OCI-M2 (cell line): Measurements from ENCODE around the gene MACO1.
"Not testable (repeated sequence)": the region's sequence is repeated elsewhere in the genome, so short reads cannot be mapped to it uniquely, and the experiment has no call there.

ENCODE experiments used
- DNase-seq: peaks from one replicate; lab custom pipeline; 2025; ENCODE audit not compliant: unreplicated experiment; lab: John Stamatoyannopoulos, UW

Gene MACO1

DNA sequence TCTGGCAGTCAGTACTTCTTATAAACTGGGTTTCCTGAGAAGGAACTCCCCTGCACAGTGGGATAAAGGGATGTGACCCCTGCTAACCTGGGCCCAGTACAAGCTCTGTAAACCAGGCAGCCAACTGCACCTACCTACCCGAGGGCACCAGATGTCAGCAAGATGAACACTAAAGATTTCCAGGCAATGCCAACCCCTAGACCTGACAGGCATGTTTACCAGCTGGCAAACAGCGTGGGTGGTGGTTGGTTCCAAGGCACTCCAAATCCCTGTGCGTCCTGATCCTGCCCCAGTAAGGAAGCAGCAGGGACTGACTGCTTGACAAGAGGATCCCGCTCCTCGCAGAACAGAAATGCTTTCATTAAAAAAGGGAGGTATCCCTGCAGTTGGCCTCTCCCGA is 7.5 kb upstream of the MACO1 start:
- DNase-seq: not testable (repeated sequence)

DNA sequence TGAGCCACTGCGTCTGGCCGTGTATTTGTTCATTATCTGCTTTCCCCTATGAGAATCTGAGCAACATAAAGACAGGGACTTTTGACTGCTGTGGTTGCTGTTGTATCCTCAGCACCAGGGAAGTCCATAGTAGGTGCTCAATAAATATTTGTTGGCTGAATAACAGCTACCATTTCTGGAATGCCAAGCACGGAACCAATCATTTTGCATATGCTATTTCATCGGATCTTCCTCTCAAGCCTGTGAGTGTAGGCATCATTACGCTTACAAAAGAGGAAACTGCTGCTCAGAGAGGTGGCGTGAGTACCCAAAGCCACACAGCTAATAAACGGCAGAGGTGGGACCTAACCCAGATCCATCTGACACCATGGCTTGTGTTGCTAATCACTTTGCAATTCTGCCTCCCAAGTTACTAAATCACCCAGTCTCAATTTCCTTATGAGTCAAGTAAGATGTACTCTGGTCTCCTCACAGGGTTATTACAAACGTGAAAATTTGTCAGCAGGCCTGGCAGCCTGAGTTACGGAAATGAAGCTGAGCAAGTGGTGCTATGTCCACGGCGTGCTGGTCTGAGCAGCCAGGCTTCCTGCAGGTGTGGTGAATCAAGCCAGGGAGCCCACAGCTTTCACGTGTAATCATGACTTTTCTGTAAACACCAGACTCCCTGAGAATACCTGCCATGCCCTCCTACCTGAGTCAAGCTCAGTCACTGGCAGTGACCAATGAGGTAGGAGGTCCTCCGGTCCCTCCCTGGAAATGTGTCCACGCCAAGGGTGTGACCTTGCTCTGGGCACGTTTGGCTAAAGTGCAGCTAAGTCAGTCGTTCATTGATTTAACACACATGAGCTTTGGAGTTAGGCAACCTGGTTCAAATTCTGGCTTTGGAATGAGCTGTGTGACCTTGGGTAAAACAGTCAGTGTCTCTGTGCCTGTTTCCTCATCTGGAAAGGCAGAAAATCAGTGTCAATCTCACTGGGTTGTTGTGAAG is 5.3 kb upstream of the MACO1 start:
- DNase-seq: no peak

DNA sequence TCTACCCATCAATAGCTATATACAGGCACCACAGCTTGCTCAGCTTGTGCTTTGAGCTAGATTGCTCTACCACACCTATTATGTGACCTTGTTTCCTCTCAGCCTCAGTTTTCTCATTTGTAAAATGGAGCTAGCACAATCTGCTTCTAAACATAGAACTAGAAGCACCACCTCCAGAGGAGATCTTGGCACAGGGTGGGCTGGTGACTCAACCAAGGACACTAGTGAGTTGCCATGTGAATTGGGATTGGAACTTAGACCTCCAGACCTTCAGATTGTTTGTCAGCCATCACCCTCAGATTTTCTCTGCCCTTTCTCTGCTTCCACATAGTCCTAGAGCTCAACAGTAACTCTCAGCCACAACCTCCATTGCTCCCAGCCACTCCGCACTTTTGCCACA is 3.0 kb upstream of the MACO1 start:
- no peak for DNase-seq

DNA sequence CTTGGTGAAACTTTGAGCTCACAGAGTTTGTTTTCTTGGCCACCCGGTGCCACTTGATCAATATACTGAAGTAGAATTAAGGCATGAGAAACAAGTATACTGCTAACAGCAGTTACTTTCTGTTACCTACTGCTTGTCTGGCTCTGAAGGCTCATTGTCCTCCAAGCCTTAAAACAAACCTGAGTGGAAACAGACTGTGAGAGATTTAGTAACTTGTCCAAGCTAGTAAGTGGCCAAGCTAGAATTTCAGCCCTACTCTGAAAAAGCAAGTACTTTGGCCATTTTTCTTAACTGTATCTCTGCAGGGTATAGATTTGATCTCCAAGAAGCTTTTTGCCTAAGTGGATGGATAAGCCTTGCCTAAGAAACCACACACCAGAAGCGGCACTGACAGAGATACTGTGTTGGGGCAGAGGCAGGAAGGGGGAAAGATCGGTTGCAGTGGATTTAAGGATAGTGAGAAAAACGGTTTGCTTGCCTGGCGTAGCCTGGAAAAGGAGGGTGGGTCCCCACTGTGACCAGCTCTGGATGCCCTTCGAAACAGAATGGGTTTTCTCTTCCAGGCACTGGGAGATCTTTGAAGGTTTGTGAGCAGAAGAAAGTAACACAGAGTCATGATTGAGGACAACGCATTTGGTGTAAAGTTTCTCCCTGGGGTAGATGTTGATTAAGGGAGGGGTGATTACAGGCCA is 2.1 kb upstream of the MACO1 start:
- DNase-seq: no peak

DNA sequence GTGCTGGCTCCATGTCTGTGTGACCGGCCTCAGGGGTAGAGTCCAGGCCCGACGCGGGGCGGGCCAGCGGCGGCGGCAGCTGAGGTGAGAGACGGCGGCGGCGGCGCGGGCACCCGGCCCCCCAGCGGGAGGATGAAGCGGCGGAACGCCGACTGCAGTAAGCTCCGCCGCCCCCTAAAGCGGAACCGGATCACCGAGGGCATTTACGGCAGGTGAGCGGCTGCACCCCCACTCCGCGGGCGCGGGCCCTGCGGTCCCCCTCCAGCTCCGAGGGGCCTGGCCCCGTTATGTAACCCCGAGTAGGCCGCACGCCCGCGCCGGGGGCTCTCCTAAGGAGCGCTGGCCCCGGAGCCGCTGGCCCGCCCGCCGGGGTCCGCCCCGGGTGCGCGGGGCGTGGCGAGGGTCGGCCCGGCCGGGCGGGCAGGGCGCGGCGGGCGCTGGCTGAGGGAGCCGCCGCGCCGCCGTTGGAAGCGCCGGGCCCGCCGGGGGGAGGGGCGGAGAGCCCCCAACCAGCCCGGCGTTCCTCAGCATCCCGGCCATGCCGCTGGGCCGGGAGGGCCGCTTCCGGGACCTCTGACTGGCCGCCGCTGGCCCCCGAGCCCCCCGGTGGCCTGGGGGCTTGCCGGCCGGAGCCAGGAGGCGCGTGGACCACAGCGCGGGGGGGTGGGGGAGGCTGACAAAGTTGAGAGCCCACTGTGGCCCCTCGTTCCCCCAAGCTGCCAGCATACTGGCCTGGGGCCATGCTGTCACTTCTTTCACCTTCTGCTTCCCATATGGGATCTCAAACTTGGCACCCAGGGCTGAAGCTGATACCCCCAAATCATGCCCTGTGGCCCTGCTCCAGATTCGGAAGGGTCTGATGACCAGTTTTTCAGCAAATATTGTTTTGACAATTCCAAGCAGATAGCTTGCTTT is 527 bp downstream of the MACO1 start:
- DNase-seq: no peak

DNA sequence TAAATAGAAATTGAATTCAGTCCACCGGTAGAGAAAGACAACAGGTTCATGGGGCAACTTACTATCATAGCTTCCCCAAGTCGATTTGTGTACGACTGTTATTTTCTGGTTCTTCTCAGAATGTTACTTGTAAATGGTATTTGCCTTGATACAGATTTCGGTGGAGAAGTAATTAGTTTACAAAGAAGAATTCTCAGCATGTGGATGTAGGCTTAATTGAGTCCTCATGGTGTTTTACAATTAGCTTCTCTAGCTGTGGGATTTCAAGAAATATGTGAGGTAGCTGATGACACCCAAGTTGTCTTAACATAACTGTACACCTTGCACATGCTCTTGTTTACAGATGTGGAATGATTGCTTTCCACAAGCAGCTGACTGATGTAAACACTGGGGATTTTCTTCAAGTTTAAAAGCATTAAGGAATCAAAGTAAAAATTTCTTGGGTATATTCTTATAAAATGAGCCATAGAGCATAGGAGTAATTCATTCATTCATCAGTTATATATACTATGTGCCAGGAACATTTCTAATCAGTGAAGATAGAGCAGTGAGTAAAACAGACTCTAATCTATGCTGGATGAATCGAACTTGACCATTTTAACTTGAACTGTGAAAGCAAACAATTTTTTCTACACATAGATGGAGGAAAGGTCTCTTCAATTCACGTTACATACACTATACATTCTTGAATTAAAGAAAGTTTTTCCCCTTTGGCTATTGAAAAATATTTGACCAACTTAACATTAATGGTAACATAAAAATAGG is 1.4 kb downstream of the MACO1 start:
- no peak for DNase-seq

DNA sequence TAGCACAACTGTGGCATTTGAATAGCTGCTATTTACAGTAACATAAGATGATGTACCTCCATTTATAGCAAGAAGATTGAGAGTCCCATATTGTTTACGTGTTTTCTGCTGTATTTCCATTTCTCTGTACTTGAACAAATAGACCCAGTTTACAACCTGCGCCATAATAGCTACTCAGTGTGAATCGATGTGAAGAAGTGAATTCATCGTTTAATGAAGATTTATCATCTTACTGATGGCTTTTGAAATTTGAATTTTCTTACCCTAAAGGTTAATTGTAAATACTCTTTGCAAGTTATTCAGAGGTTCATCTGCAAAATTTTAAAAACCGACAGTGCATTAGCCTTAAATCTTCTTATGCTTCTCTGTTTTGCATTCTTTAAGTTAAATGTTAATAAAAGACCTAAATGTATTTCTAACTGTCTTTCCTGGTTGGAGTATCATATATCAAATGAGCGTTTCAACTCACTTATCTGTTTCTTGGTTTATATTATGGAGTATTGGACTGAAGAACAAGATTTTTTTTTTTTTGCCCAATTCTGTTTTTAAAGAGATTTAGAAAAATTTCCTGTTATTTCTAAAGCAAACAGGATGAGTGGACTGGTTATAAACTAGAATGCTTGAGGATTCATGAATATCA is 2.2 kb downstream of the MACO1 start:
- no peak for DNase-seq

DNA sequence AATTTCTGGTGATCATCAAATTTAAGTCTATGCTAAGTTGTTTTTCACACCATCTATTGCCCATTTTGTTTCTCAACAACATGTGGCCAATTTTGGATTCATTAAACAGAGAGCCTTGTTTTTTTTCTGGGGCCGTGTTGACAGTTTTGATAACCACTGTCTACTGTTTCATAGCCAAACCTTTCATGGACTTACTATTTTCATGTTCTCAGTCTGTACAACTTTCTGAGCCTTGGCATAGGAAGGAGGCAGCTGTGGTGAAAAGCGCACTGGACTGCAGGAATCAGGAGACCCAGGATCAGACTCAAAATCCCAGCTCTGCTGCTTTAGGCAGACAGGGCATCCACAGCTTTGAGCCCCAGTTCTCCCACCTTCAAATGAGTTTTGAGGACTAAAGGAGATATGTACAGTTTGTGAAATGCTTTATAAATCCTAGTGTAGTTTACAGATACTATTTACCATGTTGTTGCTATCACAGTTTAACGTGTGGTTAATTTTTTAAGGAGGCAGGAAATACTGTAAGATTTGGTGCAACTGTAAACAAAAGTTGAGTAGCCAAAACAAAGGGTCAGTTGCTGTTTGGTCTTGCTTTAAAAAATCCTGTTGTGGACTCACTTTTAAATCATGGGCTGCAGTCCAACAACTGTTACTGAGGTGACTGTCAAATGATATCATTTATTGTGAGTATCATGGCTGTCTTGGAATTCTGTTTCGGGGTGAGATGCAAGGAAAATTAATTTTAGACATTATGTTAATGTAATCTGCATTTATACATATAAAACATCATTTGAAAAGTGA is 2.9 kb downstream of the MACO1 start:
- no peak for DNase-seq

DNA sequence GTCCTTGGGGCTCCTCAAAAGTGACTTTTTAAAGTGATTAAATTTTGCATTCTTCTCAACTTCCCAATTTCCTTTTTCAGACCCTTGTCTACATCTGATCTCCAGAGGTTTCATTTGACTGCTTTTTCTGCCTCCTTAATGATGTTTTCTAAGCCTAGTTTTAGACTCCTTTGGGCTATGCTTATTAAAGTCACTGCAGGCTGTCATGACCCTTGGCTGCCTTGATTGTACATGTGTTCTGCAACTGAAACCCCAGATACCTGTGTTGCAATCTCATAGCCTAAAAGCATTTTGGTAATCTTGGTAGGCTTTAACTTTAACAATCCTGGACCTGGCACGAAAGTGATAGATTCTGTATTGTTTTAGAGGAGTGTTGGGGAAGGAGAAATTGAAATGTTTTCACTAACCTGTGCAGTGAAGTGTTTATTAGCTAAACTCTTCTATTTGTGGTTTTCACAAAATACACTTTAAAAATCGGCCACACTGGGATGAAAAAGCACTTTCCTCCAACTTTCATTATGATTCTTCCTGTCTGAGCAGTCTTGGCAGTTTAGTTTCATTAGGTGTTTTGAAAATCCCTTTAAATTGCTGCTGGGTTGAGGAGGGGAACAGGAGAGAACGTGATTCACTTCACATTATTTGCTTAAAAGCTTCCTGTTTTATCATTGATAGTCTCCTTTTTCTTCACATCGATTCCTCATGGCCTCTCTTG is 4.9 kb downstream of the MACO1 start:
- DNase-seq: no peak

DNA sequence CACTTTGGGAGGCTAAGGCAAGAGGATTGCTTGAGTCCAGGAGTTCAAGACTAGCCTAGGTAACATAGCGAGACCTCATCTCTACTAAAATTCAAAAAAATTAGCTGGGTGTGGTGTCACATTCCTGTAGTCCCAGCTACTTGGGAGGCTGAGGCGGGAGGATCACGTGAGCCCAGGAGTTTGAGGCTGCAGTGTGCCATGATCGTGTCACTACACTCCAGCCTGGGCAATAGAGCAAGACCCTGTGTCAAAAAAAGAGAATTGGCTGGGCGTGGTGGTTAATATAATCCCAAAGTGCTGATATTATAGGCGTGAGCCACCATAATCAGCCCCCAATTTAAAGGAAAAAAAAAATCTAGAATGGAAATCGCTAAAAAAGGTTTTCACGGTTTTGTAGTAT is 7.0 kb downstream of the MACO1 start:
- DNase-seq: no peak

DNA sequence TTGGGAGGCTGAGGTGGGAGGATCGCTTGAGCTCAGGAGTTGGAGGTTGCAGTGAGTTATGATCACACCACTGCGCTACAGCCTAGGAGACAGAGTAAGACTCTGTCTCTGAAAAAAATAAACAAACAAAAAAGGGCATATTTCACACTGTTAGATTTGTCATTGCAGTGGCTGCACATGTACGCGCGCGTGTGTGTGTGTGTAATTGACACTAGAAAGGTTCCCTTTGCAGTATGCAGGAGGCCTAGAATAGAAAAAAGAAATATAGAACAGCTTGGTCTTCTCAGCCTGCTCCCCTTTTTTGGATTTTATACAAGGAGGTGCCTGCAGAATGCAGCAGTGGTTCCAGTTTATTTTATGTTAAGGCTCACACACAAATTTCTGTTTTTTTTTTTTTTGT is 8.6 kb downstream of the MACO1 start:
- no peak for DNase-seq

DNA sequence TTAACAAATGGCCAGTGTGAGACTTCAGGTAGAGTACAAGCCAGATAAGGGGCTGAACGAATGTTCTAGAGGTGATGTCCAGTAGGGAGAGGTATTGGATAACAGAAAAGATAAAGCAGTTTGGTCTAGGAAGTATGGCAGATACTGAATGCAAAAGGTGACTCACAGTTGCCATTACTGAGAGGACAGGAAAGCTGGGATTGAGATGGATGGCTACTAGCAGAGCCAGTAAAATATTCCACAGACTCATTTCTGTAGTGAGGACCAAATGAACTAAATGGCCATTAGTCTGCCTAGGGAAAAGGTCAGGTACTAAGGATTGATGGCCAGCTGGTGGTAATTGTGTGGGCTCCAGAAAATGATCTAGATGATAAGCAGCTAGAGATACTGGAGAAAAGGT is 11.5 kb downstream of the MACO1 start:
- DNase-seq: no peak

DNA sequence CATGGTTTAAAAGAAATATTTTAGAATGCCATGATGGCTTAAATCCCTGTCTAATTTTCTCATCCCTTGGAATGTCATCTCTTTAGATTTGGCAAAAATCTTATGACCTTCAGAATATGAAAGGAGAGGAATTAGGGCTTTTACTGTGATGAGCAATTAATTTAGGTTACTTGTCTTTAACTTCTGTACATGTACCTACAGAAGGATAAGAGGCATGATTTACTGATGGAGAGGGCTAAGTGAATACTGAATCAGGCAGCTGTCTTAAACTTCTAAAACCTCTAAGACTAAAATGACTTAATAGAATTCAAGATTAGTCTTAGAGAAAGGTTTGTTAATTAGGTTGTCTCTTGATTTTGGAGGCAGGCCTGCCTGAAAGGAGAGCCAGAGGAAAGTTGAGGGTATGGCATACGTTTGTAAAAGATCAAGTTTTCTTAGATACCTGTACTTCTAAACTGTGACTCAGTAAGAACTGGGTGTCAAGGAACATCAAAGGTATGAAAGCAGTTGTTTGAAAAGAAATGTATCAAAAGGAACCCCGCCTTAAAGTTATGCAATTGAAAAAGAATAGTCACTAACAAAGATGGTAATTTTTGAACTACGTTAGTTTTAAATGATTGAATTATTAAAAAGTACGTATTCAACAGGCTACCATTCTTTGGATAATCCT is 12.5 kb downstream of the MACO1 start:
- no peak for DNase-seq

DNA sequence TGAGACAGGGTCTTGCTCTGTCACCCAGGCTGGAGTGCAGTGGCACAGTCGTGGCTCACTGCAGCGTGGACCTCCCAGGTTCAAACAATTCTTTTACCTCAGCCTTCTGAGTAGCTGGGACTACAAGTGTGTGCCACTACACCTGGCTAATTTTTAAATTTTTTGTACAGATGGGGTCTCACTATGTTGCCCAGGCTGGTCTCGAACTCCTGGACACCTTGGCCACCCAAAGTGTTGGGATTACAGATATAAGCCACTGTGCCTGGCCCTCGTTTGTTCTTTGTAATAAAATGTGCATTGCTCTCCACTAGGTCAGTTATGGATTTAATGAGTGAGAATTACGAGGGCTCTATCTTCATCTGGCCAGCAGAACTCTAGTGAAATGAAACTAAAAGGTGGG is 13.9 kb downstream of the MACO1 start:
- DNase-seq: not testable (repeated sequence)

DNA sequence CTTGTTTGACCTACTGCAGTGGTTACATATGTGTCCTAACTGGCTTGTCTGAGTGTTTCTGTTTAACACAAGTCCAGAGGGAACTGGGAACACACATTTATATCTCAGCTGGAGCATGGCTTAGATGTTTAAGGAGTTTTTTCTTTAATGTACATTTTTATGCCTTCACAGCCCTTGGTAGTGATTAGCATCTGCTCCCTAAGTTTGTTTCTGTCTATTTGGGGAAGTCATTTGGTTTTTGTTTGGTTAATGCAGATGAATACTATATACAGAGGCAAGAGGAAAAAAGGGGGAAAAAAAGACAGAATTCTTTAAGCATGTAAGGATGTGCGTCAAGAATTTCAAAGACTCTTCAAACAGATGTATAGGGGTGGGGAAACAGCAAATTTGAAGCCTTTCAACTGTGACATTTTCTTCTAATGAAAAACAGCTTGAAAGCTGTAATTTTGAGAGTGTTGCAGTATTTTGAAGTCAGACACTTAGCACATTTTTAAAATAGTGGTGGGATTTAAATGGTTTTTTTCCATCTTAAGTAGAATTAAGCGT is 15.4 kb downstream of the MACO1 start:
- DNase-seq: no peak

DNA sequence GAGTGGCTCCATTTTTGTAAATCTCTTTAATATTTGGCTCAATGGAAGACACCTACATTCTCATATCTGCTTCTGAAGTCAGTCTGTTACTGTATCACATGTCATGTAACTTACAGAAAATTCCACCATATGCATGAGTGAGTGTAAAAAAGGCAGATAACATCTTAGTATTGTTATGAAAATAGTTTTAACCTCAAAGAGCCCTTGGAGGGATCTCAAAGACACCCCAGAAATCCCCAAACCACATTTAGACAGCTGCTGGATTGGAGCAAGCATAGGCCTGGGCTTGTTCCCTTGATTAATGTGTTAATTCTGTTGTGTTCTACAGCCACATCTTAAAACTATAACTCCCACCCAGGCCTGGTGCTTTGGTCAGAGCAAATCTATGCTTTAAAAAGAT is 16.9 kb downstream of the MACO1 start:
- no peak for DNase-seq

DNA sequence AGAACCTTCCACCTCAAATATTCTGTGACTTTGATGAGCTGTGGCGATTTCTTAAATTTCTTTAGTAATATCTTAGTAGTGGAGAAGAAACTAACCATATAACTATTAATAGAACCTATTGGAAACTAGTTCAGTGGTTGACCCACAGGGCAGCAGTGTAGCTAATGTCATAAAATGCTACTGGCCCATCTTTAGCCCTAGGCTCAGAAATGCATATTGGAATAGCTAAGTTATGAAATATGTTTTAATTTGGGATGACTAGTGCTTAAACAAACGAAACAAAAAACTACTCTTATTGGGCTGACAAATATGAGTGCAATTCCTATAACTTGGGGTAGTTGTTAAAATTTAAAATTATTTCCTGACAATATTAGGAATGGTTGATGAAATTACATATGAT is 20.2 kb downstream of the MACO1 start:
- DNase-seq: no peak

DNA sequence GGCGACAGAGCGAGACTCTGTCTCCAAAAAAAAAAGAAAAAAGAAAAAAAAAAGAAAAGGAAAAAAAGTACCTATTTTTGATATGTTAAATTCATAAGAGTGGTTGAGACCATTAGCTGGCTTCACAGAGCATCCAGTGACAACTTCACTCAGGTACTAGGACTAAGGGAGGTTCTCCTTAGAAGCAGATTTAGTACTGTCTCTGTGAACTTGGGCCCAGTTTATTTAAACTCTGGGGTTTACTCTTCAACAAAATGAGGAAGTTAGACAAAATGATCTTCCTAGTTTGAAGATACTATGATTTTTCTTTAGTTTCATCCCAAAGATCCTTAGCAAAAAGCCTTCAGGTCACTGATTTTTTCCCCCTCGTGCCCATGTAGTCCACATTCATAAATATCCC is 21.2 kb downstream of the MACO1 start:
- no peak for DNase-seq
